Adipocyte (in vitro differentiated cells): ENCODE data around the gene SLC25A6.
"Not testable (repeated sequence)": the region's sequence is repeated elsewhere in the genome, so short reads cannot be mapped to it uniquely, and the experiment has no call there.

Experiments used
- DNase-seq: peaks from one replicate; pipeline ENCODE4 v3.0.0-alpha.2; 2015; ENCODE audit warnings: low read depth
- H3K27me3 ChIP-seq: replicated peaks from 2 replicates; pipeline ENCODE4 v1.7.0; 2013; ENCODE audit warnings: mild to moderate bottlenecking, low read length, moderate library complexity; ENCODE audit not compliant: control insufficient read depth, insufficient read depth
- H3K36me3 ChIP-seq: 2 replicates; pipeline ENCODE4 v1.7.0; 2013; ENCODE audit warnings: low read length, mild to moderate bottlenecking, moderate library complexity; ENCODE audit not compliant: control insufficient read depth, insufficient read depth, severe bottlenecking
- H3K4me1 ChIP-seq: 2 replicates; pipeline ENCODE4 v1.7.0; 2013; ENCODE audit warnings: mild to moderate bottlenecking, low read length, moderate library complexity; ENCODE audit not compliant: control insufficient read depth, insufficient read depth
- H3K4me3 ChIP-seq: 2 replicates; pipeline ENCODE4 v1.7.0; 2013; ENCODE audit warnings: mild to moderate bottlenecking, low read length, moderate library complexity
- H3K9ac ChIP-seq: 2 replicates; pipeline ENCODE4 v1.7.0; 2013; ENCODE audit warnings: mild to moderate bottlenecking, low read length, moderate library complexity
- H3K9me3 ChIP-seq: 2 replicates; pipeline ENCODE4 v1.7.0; 2013; ENCODE audit warnings: mild to moderate bottlenecking, low read length, moderate library complexity; ENCODE audit not compliant: control insufficient read depth

Gene SLC25A6

DNA sequence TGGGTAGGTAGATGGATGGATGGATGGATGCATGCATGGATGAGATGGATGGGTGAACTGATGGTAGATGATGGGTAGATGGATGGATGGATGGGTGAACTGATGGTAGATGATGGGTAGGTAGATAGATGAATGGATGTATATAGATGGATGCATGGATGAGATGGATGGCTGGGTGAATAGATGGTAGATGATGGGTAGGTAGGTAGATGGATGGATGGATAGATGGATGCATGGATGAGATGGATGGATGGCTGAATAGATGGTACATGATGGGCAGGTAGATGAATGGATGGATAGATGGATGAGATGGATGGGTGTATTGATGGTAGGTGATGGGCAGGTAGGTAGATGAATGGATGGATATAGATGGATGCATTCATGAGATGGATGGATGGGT is 15.1 kb upstream of the SLC25A6 start:
- H3K4me1 ChIP-seq, result no peaks in the 10 kb centered on the region
- H3K27me3 ChIP-seq, result no peaks in the 10 kb centered on the region
- no peak overlapping the region for H3K4me3 ChIP-seq
- no peak for DNase-seq
- H3K36me3 ChIP-seq, result peaks cover 57% of the 10 kb centered on the region
- H3K9me3 ChIP-seq, result no peaks in the 10 kb centered on the region
- H3K9ac ChIP-seq, result no peak overlapping the region

DNA sequence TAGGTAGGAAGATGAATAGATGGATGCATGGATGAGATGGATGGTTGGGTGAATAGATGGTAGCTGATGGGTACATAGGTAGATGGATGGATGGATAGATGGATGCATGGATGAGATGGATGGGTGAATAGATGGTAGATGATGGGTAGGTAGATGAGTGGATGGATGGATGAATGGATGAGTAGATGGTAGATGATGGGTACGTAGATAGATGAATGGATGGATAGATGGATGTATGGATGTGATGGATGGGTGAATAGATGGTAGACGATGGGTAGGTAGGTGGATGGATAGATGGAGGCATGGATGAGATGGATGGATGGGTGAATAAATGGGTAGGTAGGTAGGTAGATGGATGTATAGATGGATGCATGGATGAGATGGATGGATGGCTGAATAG is 13.9 kb upstream of the SLC25A6 start:
- H3K9me3 ChIP-seq, DNase-seq, H3K9ac ChIP-seq, H3K4me1 ChIP-seq, H3K4me3 ChIP-seq, H3K27me3 ChIP-seq: not testable (repeated sequence)
- peaks cover 54% of the 10 kb centered on the region for H3K36me3 ChIP-seq

DNA sequence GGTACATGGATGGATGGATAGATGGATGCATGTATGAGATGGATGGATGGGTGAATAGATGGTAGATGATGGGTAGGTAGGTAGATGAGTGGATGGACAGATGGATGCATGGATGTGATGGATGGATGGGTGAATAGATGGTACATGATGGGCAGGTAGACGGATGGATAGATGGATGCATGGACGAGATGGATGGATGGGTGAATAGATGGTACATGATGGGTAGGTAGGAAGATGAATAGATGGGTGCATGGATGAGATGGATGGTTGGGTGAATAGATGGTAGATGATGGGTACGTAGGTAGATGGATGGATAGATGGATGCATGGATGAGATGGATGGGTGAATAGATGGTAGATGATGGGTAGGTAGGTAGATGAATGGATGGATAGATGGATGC is 12.0 kb upstream of the SLC25A6 start:
- H3K4me1 ChIP-seq, DNase-seq, H3K27me3 ChIP-seq, H3K9ac ChIP-seq, H3K9me3 ChIP-seq, H3K4me3 ChIP-seq: not testable (repeated sequence)
- peaks cover 62% of the 10 kb centered on the region for H3K36me3 ChIP-seq

DNA sequence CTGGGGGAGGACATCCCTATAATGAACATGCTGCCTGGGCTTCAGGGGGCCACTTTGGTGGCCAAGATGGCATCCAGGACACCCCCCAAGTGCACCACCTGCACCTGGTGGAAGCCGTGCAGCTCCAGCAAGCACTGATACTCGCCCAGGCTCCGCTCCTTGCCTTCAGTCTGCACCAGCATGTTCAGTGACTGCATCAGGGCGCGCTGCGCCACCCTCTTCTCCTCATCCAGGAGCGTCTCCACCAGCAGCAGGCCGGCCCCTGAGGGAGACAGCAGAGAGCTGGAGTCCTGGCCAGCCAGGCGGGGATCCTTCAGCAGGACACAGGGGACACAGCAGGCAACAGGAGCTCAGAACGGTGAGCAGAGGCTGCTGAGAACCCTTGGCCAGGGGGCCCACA is 11.3 kb upstream of the SLC25A6 start:
- no peaks in the 10 kb centered on the region for H3K4me1 ChIP-seq
- H3K9me3 ChIP-seq, result no peaks in the 10 kb centered on the region
- peaks cover 63% of the 10 kb centered on the region for H3K36me3 ChIP-seq
- no peak overlapping the region for H3K9ac ChIP-seq
- H3K27me3 ChIP-seq, result no peaks in the 10 kb centered on the region
- no peak overlapping the region for H3K4me3 ChIP-seq
- DNase-seq, result no peak

DNA sequence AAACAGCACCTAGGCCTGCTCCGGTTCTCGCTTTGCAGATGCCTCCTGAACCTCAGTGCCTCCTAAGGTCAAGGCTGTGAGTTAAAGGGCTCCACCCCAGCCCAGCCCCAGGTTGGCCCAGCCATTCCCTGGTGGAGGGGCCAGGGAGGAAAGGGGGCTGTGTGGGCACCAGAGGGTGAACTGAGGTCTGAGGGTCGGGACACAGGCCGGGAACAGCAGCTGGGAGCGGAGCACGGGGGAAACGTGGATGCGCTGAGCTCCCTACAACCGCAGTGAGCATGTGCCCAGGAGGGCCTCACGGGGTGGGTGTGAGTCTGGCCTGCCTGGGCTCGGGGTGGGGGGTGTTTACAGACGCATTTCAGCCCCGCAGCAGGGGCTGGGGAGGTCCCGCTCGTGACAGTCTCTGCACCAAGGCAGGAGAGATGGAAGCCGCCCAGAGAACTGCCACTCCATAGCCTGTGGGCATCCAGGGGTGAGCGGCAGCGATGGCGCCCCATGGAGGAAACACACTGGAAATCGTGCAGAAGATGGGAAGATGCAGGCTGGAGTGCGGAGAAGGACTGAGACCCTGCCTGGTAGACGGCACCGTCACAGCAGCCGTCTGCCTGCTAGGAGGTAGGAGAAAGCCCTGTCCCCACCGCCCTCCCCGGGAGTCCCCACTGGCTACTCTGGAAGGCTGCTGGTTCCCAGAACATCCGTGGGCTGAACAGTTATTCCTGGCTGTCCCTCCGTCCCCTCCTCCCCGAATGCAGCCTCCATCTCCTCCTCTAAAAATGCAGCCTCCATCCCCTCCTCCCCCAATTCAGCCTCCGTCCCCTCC is 9.9 kb upstream of the SLC25A6 start:
- H3K4me1 ChIP-seq, result no peaks in the 10 kb centered on the region
- no peaks in the 10 kb centered on the region for H3K27me3 ChIP-seq
- H3K36me3 ChIP-seq, result peaks cover 52% of the 10 kb centered on the region
- no peaks in the 10 kb centered on the region for H3K9me3 ChIP-seq
- no peak overlapping the region for H3K4me3 ChIP-seq
- no peak overlapping the region for H3K9ac ChIP-seq
- DNase-seq, result no peak

DNA sequence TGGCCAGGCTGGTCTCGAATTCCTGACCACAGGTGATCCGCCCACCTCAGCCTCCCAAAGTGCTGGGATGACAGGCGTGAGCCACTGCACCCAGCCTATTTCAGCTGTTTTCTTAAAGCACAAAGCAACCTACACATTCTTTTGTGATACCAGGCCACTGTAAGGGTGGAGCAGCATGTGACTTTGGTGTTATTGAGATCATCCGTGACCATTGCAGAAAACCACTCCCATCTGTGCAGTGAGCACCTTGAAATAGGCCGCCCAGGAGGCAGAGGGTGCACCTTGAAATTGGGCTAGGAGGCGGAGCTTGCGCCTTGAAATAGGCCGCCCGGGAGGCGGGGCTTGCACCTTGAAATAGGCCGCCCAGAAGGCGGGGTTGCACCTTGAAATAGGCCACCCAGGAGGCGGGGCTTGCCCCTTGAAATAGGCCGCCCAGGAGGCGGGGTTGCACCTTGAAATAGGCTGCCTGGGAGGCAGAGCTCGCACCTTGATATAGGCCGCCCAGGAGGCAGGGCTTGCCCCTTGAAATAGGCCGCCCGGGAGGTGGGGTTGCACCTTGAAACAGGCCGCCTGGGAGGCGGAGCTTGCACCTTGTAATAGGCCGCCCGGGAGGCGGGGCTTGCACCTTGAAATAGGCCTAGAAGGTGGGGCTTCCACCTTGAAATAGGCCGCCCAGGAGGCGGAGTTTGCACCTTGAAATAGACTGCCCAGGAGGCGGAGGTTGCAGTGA is 9.0 kb upstream of the SLC25A6 start:
- H3K27me3 ChIP-seq, result no peaks in the 10 kb centered on the region
- no peak overlapping the region for H3K9ac ChIP-seq
- H3K9me3 ChIP-seq, result no peaks in the 10 kb centered on the region
- H3K4me3 ChIP-seq, result no peak overlapping the region
- H3K4me1 ChIP-seq, result no peaks in the 10 kb centered on the region
- DNase-seq, result no peak
- H3K36me3 ChIP-seq, result peaks cover 43% of the 10 kb centered on the region

DNA sequence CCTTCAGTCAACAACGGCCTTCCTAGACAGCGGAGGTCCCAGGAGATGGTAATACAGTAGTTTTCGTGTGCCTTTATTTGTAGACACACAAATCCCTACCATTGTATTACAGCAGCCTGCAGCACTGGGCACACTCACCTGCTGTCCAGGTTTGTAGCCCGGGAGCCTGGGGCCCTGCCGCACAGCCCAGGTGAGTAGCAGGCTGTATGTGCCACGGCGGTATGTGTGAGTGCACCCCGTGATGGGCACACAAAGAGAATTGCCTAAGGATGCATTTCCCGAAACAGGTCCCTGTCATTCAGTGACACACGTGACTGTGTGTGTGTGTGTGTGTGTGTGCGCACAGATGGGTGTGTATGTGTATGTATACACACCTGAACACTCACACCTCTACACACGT is 8.1 kb upstream of the SLC25A6 start:
- peaks cover 35% of the 10 kb centered on the region for H3K36me3 ChIP-seq
- peaks cover under 1% of the 10 kb centered on the region for H3K4me1 ChIP-seq
- no peak overlapping the region for H3K4me3 ChIP-seq
- H3K9ac ChIP-seq, result no peak overlapping the region
- no peak for DNase-seq
- no peaks in the 10 kb centered on the region for H3K9me3 ChIP-seq
- no peaks in the 10 kb centered on the region for H3K27me3 ChIP-seq

DNA sequence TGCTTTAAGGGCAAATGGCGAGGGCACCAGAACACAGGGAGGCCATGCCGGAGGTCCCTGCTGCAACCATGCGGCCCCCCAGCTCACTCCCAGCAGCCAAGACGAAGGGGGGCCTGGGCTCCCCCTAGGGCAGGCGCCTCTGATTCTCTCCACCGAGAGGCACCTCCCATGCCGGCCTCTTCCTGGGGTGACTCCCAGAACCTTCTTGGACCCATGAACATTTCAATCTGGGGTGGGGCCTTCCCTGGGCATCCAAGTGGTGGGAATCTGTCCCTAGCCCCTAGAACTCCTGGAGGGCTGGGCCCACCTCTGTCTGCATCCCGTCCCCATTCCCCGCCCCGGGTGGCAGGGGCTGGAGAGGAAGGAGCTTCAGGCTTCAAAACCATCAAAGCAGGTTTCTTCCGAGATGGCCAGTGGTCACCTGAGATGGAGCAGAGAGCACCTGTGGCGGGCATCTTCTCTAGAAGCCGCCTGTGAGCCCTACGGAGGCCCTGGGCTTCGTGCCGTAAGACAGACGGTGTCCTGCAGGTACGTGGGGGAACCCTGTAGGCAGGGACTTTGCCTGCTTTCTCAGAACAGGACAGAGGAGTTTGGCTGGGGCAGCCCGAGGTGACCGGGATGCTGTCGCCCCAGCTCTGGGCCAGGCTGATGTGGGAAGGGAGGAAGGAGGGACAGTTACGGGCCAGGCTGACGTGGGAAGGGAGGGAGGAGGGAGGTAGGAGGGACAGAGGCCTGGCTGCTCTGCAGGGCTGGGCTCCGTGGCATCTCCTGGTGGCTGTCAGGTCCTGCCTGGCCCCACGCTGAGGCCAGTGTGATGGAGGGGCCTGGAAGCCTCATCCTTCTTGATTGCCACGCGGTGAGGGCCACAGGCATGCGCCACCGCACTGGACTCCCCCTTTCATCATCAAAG is 6.8 kb upstream of the SLC25A6 start:
- no peaks in the 10 kb centered on the region for H3K9me3 ChIP-seq
- H3K4me3 ChIP-seq, result no peak overlapping the region

DNA sequence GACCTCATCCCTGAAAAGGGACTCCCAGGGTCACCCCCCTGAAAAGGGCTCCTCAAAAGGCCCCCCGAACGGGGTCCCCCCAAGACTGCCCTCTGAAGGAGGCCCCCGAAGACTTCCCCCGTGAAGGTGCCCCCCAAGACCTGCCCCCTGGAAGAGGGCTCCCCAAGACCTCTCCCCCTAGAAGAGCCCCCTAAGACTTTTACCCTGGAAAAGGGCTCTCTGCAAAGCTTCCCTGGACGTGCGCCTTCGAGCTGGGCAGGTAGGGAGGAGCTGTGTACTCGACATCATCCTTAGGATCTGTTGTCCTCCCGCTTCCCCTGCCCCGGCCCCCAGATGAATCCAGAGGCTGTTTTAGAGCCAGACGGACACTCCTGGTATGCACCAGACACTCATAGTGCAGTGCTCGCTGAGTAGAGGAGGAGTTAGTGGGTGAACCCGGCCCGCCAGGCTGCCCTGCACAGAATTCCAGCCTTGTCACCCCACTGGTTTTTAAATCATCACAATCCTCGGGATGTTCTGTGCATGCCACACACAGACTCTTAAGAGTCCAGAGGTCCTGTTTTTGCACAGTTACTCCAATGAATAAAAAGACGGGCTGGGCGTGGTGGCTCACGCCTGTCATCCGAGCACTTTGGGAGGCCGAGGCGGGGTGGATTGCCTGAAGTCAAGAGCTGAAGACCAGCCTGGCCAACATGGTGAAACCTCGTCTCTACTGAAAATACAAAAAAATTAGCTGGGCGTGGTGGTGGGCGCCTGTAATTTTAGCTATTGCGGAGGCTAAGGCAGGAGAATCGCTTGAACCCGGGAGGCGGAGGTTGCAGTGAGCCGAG is 5.7 kb upstream of the SLC25A6 start:
- Histone ChIP-seq H3K4me1 (peaks cover 20% of the 10 kb centered on the region), H3K4me3 (no peak overlapping the region), H3K9ac (no peak overlapping the region), H3K36me3 (peaks cover 12% of the 10 kb centered on the region), H3K9me3 (no peaks in the 10 kb centered on the region), H3K27me3 (no peaks in the 10 kb centered on the region)
- DNase-seq, result no peak

More for the DNA sequence above, 6.8 kb upstream of the SLC25A6 start:
- no peak overlapping the region for H3K9ac ChIP-seq
- H3K27me3 ChIP-seq, result no peaks in the 10 kb centered on the region
- peaks cover 21% of the 10 kb centered on the region for H3K36me3 ChIP-seq
- peaks cover 14% of the 10 kb centered on the region for H3K4me1 ChIP-seq
- no peak for DNase-seq

DNA sequence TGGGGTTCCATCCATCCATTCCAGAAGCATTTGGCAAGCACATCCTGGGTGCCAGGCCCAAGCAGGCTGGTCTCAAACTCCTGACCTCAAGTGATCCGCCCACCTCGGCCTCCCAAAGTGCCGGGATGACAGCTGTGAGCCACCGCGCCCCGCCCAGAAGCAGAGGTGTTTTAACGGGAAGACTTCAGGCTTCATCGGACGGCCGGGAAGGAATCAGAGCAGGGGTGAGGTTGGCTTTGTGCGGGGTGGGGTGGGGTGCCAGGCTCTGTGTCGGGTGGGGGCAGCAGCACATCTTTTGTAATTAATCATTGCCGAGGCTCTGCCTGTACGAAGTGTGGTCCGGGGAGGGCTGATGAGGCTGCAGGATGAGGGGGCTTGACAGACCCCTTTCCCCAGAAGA is 5.1 kb upstream of the SLC25A6 start:
- no peak overlapping the region for H3K9ac ChIP-seq
- no peaks in the 10 kb centered on the region for H3K9me3 ChIP-seq
- no peaks in the 10 kb centered on the region for H3K27me3 ChIP-seq
- DNase-seq, result no peak
- H3K36me3 ChIP-seq, result peaks cover 12% of the 10 kb centered on the region
- peaks cover 20% of the 10 kb centered on the region for H3K4me1 ChIP-seq
- no peak overlapping the region for H3K4me3 ChIP-seq
